Panc1 (cell line): ENCODE results near the gene NFILZ.

ENCODE experiments used
- CTCF ChIP-seq: fragments of 450-650 bp; IDR thresholded peaks from 2 replicates; pipeline ENCODE4 v1.5.1; 2017; ENCODE audit warnings: mild to moderate bottlenecking
- REST ChIP-seq, 2 experiments: IDR thresholded peaks; 2 replicates each; pipeline ENCODE4 v1.6.1; 2011 to 2012; ENCODE audit warnings: low read depth in 2 of 2, control low read depth in 1 of 2, low read length in 1 of 2, mild to moderate bottlenecking in 1 of 2, moderate library complexity in 1 of 2; ENCODE audit not compliant: insufficient read depth in 1 of 2
- TCF7L2 ChIP-seq: IDR thresholded peaks from 2 replicates; pipeline ENCODE4 v1.6.1; 2011; ENCODE audit warnings: mild to moderate bottlenecking, low read depth, low read length, inconsistent platforms

GRCh38 chr19:8610936-8611300, 19.5 kb upstream of the NFILZ start:
- TF ChIP-seq REST (IDR thresholded peaks at IDR 0.05; ENCODE audit: insufficient read depth in 1 of 2, low read depth in 2 of 2, low read length in 1 of 2) (no peak), CTCF (no peak), TCF7L2 (no peak)
